Lower leg skin (tissue), 4 donors: Measurements from ENCODE around the gene FBXO17. TPM values are rescaled to one million over a fixed set of nuclear protein-coding genes. Genes with fewer than 3 reads are reported as not detected.

Experiments used
- DNase-seq, 2 donors: peaks; one replicate each; pipeline ENCODE4 v3.0.0-alpha.2; 2019; ENCODE audit warnings: low spot score in 2 of 2
- H3K4me3 ChIP-seq: fragments of 200-600 bp; sonication (generic); 2 replicates; pipeline ENCODE4 v1.5.1; 2017; ENCODE audit warnings: mild to moderate bottlenecking, low read depth; ENCODE audit not compliant: poor library complexity, severe bottlenecking
- POLR2A ChIP-seq, 2 donors: fragments of 450-650 bp; IDR thresholded peaks; one replicate each; pipeline ENCODE4 v1.6.1; 2016 to 2017; ENCODE audit warnings: antibody characterized with exemption in 2 of 2, mild to moderate bottlenecking in 1 of 2, moderate library complexity in 1 of 2
- WGBS, 2 donors: methylation state at CpG; one replicate each; pipeline ENCODE4 v1.1.5; 2018; 5-methylcytosine and 5-hydroxymethylcytosine counted together
- intact Hi-C: fragments of 100-400 bp; cut with DNase I; formaldehyde crosslinking; loops from one replicate; pipeline ENCODE4 v1.15.0; 2023; ENCODE audit warnings: low total_unique reads
- total RNA-seq, 4 donors: library from RNA; depleted of rRNA; stranded (reverse); fragments of >200 nt; gene quantifications; one replicate each; pipeline ENCODE4 v1.1.0, GENCODE V29; 2016
- TF ChIP-seq, protein P1 (sequence below), 3 donors: fragments of 450-650 bp; IDR thresholded peaks; one replicate each; pipeline ENCODE4 v1.5.1; 2016; ENCODE audit warnings: antibody characterized with exemption in 3 of 3, mild to moderate bottlenecking in 3 of 3, moderate library complexity in 2 of 3

Gene FBXO17
- total RNA-seq, 4 donors from 2014 or later, result 13.2 to 46.5 (median 34.3) TPM

DNA sequence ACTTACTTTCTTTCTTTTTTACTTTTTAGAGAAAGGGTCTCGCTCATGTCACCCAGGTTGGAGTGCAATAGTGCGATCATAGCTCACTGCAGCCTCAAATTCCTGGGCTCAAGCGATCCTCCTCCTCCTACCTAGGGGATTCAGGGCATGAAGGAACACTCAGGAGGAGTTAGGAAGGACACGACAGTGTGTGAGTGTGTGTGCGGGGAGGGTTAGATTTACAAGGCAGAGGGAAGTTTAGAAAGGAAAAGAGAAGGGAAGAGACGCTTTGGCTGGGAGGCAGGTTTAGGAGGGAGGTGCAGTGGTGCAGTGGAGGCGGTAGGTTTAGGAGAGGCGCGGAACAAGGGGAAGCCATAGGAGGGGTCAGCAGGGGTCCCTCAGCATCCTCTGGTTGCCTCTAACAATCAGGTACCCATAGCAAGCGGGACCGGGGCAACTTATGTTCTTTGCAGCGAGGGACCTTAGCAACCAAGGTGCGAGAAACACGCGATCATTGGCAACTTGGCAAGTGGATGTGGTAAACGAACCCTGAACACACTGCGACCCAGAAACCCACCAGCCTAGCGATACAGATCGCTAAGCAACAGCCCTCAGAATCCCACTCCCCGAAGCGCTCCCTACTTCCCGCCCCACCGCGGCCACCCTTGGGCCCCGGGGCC lies 76.6 kb downstream of the FBXO17 start:
- H3K4me3 ChIP-seq, result peak overlapping the region; percentile 60
- intact Hi-C loops, result loop anchor here (5.0 kb wide), 1 partner anchor 923 kb away; no protein-coding TSS in a partner anchor
- peak in 1 of 2 donors; percentile 45 for DNase-seq
- WGBS, 2 donors, result 3 to 4% methylated on average over 16 to 18 of the region's 25 CpGs
- TF ChIP-seq, protein P1, sequence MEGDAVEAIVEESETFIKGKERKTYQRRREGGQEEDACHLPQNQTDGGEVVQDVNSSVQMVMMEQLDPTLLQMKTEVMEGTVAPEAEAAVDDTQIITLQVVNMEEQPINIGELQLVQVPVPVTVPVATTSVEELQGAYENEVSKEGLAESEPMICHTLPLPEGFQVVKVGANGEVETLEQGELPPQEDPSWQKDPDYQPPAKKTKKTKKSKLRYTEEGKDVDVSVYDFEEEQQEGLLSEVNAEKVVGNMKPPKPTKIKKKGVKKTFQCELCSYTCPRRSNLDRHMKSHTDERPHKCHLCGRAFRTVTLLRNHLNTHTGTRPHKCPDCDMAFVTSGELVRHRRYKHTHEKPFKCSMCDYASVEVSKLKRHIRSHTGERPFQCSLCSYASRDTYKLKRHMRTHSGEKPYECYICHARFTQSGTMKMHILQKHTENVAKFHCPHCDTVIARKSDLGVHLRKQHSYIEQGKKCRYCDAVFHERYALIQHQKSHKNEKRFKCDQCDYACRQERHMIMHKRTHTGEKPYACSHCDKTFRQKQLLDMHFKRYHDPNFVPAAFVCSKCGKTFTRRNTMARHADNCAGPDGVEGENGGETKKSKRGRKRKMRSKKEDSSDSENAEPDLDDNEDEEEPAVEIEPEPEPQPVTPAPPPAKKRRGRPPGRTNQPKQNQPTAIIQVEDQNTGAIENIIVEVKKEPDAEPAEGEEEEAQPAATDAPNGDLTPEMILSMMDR (IDR thresholded peaks at IDR 0.05), result no peak
- TF ChIP-seq POLR2A (IDR thresholded peaks at IDR 0.05), result no peak

DNA sequence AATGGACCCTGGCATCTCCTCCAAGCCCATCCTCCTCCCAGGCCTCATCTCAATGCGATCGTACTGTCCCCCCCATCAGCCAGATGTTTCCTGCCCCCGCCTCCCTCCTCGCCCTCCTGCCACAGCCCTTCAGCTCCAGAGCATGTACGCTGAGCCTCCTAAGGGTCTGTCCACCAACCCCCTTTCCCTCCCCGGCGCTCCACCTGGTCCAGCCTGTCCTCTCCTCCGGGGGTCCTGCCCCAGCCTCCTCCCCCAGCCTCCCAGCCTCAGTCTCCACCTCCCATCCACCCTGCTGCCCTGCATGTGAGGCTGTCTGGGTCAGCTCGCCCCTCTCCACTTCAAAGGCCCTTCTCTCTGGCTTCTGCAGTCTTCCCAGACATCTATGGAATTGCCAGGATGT lies 80.6 kb downstream of the FBXO17 start:
- DNase-seq, result no peak
- intact Hi-C loops, result loop anchor here (5.0 kb wide), 1 partner anchor 927 kb away; no protein-coding TSS in a partner anchor
- no peak overlapping the region for H3K4me3 ChIP-seq
- TF ChIP-seq, protein P1 (IDR thresholded peaks at IDR 0.05), result no peak
- TF ChIP-seq POLR2A (IDR thresholded peaks at IDR 0.05), result no peak
- 72 to 73% methylated on average over 9 of the region's 9 CpGs for WGBS, 2 donors

DNA sequence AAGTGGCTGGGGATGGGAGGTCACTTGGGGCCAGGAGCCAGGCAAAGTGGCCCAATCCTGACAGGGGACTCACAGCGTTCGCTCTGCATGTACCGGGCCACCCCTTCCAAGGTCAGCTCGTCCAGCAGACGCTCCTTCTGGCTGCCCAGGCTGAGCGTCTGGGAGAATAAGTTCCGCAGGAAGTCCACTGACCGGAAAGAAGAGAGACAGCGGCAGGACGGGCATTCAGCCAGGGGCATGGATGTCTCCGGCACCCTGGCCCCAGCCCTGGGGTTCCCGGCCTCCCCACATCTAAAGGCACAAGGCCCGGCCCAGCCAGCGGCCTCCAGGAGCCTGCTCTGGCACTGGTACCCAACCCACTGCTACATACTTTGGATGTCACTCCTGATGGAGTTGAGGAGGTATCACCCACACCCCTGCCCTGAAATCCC lies 82.2 kb downstream of the FBXO17 start:
- no peak overlapping the region for H3K4me3 ChIP-seq
- no peak for DNase-seq
- WGBS, 2 donors, result 82 to 86% methylated on average over 14 of the region's 14 CpGs
- intact Hi-C loops, result no loop called here
- TF ChIP-seq, protein P1 (IDR thresholded peaks at IDR 0.05), result no peak
- TF ChIP-seq POLR2A (IDR thresholded peaks at IDR 0.05), result no peak

DNA sequence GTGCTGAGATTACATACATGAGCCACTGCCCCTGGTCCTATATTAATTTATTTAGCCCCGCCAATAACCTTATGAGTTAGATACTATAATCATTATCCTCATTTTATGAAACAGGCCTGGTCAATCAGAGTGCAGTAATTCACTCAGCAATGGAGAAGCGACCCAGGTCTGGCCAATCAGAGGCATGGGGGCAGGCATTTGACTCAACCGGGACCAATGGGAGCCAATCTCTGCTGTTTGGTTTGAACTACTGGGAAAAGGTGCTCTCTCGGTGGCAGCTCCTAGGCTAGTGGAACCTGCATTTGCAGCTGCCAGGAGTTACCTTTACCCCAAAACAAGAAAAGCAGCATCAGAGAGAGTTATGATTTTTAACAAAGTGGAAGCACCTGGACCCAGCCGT lies 82.7 kb downstream of the FBXO17 start:
- no peak for TF ChIP-seq POLR2A (IDR thresholded peaks at IDR 0.05)
- TF ChIP-seq, protein P1 (IDR thresholded peaks at IDR 0.05), result no peak
- intact Hi-C loops, result no loop called here
- DNase-seq, result no peak
- H3K4me3 ChIP-seq, result no peak overlapping the region
- WGBS, 2 donors, result 84 to 85% methylated on average over 5 of the region's 5 CpGs

DNA sequence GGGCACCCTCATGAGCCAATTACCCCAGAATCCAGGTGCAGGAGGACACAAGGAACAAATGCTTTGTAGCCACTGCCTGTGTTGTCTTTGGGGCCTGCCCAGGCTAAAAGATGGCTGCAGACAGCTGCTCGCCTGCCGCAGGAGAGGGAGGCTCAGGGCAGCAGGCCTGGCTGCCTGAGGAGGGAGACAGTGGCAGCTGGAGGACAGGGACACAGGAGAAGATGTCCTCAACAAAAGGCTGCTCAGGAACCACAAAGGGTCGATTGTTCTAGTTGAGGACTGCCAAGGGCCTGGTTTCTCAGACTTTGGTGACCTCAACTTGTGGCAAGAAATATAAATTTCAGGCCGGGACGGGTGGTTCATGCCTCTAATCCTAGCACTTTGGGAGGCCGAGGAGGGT lies 83.8 kb downstream of the FBXO17 start:
- TF ChIP-seq, protein P1 (IDR thresholded peaks at IDR 0.05), result no peak
- TF ChIP-seq POLR2A (IDR thresholded peaks at IDR 0.05), result no peak
- no peak overlapping the region for H3K4me3 ChIP-seq
- intact Hi-C loops, result no loop called here
- DNase-seq, result no peak
- 81 to 87% methylated on average over 6 of the region's 6 CpGs for WGBS, 2 donors

Other genes with a start within 250 kb of the FBXO17 start
- gene CAPN12, start 231.3 kb downstream of the FBXO17 start, total RNA-seq, result 10 to 100 TPM in 3 of 4 donors, 1 to 10 TPM in 1; 7.6 to 20.0 (median 12.9) TPM
- 1,000 to 10,000 TPM in 1 of 4 donors, 100 to 1,000 TPM in 2, 10 to 100 TPM in 1; 36.0 to 1,062 (median 348) TPM for gene LGALS7, start 202.2 kb downstream of the FBXO17 start, total RNA-seq
- 1,000 to 10,000 TPM; 3,936 to 6,716 (median 4,891) TPM for gene LGALS7B, start 186.5 kb downstream of the FBXO17 start, total RNA-seq
- 1 to 10 TPM; 1.1 to 2.7 (median 1.9) TPM for gene LGALS4, start 162.8 kb downstream of the FBXO17 start, total RNA-seq
- 100 to 1,000 TPM in 2 of 4 donors, 10 to 100 TPM in 2; 59.4 to 197 (median 109) TPM for gene ECH1, start 143.9 kb downstream of the FBXO17 start, total RNA-seq
- gene HNRNPL, start 125.8 kb downstream of the FBXO17 start, total RNA-seq, result 100 to 1,000 TPM; 147 to 203 (median 177) TPM
- 10 to 100 TPM in 3 of 4 donors, 1 to 10 TPM in 1; 5.5 to 14.0 (median 11.6) TPM for gene RINL, start 97.5 kb downstream of the FBXO17 start, total RNA-seq
- gene SIRT2, start 76.1 kb downstream of the FBXO17 start, total RNA-seq, result 100 to 1,000 TPM in 2 of 4 donors, 10 to 100 TPM in 2; 84.6 to 119 (median 101) TPM
- gene NFKBIB, start 75.8 kb downstream of the FBXO17 start, total RNA-seq, result 10 to 100 TPM; 26.9 to 51.2 (median 31.5) TPM
- gene CCER2, start 63.6 kb downstream of the FBXO17 start, total RNA-seq, result 1 to 10 TPM; 3.3 to 8.7 (median 3.4) TPM
- 10 to 100 TPM; 11.7 to 23.3 (median 20.0) TPM for gene SARS2, start 45.0 kb downstream of the FBXO17 start, total RNA-seq
- gene MRPS12, start 44.8 kb downstream of the FBXO17 start, total RNA-seq, result 10 to 100 TPM; 26.8 to 31.8 (median 30.0) TPM
- 10 to 100 TPM; 25.0 to 33.3 (median 29.1) TPM for gene FBXO27, start 56.8 kb upstream of the FBXO17 start, total RNA-seq
- 10 to 100 TPM; 20.8 to 46.5 (median 29.0) TPM for gene ACP7, start 108.6 kb upstream of the FBXO17 start, total RNA-seq
- 10 to 100 TPM; 30.9 to 65.7 (median 40.1) TPM for gene PAK4, start 150.0 kb upstream of the FBXO17 start, total RNA-seq
- 100 to 1,000 TPM; 367 to 798 (median 407) TPM for gene NCCRP1, start 221.2 kb upstream of the FBXO17 start, total RNA-seq
- gene SYCN, start 228.5 kb upstream of the FBXO17 start, total RNA-seq, result not detected